ENCODE results near the gene GNPTG.

Gene GNPTG

GRCh38 chr16:1349351-1349750 lies 2.4 kb upstream of the GNPTG start:
- no peak for DNase-seq

- DNase-seq: no peak
Measured at GRCh38 chr16:1349951-1350350, 1.8 kb upstream of the GNPTG start.

GRCh38 chr16:1350691-1351090 lies 1.0 kb upstream of the GNPTG start:
- no peak for DNase-seq

GRCh38 chr16:1351215-1351581 lies 533 bp upstream of the GNPTG start:
- DNase-seq: no peak

GRCh38 chr16:1354815-1355540 lies 3.2 kb downstream of the GNPTG start:
- DNase-seq: no peak

GRCh38 chr16:1355591-1355990 lies 3.9 kb downstream of the GNPTG start:
- no peak for DNase-seq

GRCh38 chr16:1356061-1356900 lies 4.5 kb downstream of the GNPTG start:
- DNase-seq: no peak

GRCh38 chr16:1357906-1358566 lies 6.3 kb downstream of the GNPTG start:
- DNase-seq: no peak

GRCh38 chr16:1361685-1362360 lies 10.1 kb downstream of the GNPTG start:
- no peak for DNase-seq

- DNase-seq: no peak
Measured at GRCh38 chr16:1362807-1363206, 11.1 kb downstream of the GNPTG start.

GRCh38 chr16:1363501-1364041 lies 11.8 kb downstream of the GNPTG start:
- DNase-seq: peak; percentile 40

- DNase-seq: no peak
Measured at GRCh38 chr16:1364510-1364909, 12.8 kb downstream of the GNPTG start.

- no peak for DNase-seq
Measured at GRCh38 chr16:1366060-1366711, 14.5 kb downstream of the GNPTG start.

- DNase-seq: no peak
Measured at GRCh38 chr16:1366712-1367299, 15.1 kb downstream of the GNPTG start.

GRCh38 chr16:1367486-1368174 lies 15.9 kb downstream of the GNPTG start:
- DNase-seq: no peak

GRCh38 chr16:1371054-1371978 lies 19.6 kb downstream of the GNPTG start:
- DNase-seq: no peak

- no peak for DNase-seq
Measured at GRCh38 chr16:1372292-1372950, 20.7 kb downstream of the GNPTG start.

- DNase-seq: no peak
Measured at GRCh38 chr16:1374418-1375297, 22.9 kb downstream of the GNPTG start.

- DNase-seq: no peak
Measured at GRCh38 chr16:1375298-1375640, 23.5 kb downstream of the GNPTG start.
